Activated T-helper 1 cell treated with anti-CD3 and anti-CD28 coated beads, Interleukin-12 subunit alpha, Interleukin-12 subunit beta, Interleukin-2, Interleukin-4 antibody, amounts not matched to agents 30 ng/mL and 10 ng/mL and 1 ng/mL, durations not matched to agents 14 hours and 24 hours and 36 hours (primary cell): ENCODE data around the gene HTT. TPM values are rescaled to one million over a fixed set of nuclear protein-coding genes. Genes with fewer than 3 reads are reported as not detected.

ENCODE experiments used
- DNase-seq: peaks from one replicate; pipeline ENCODE4 v3.0.0; 2021; ENCODE audit warnings: low spot score
- H3K27ac Mint-ChIP-seq: one replicate; pipeline ENCODE4 v1.8.0; 2021; ENCODE audit warnings: mild to moderate bottlenecking, mixed read lengths
- H3K27me3 Mint-ChIP-seq: one replicate; pipeline ENCODE4 v1.8.0; 2022; ENCODE audit warnings: mild to moderate bottlenecking, moderate library complexity, mixed read lengths; ENCODE audit not compliant: insufficient read depth
- H3K36me3 Mint-ChIP-seq: one replicate; pipeline ENCODE4 v1.8.0; 2021; ENCODE audit warnings: low read depth, mixed read lengths
- H3K4me1 Mint-ChIP-seq: one replicate; pipeline ENCODE4 v1.8.0; 2021; ENCODE audit warnings: low read depth, mixed read lengths
- H3K4me3 Mint-ChIP-seq: one replicate; pipeline ENCODE4 v1.8.0; 2021; ENCODE audit warnings: mild to moderate bottlenecking, moderate library complexity, mixed read lengths
- H3K9me3 Mint-ChIP-seq: one replicate; pipeline ENCODE4 v1.8.0; 2021; ENCODE audit warnings: mixed read lengths
- intact Hi-C: fragments of 100-400 bp; cut with micrococcal nuclease; formaldehyde crosslinking; loops from one replicate; pipeline ENCODE4 v1.15.1; 2024
- total RNA-seq: library from RNA; stranded (reverse); gene quantifications from 2 replicates; pipeline ENCODE4 v1.2.3, GENCODE V29; 2022

The HTT gene
- total RNA-seq, 1 donor from 2014 or later = 66.9 TPM

DNA sequence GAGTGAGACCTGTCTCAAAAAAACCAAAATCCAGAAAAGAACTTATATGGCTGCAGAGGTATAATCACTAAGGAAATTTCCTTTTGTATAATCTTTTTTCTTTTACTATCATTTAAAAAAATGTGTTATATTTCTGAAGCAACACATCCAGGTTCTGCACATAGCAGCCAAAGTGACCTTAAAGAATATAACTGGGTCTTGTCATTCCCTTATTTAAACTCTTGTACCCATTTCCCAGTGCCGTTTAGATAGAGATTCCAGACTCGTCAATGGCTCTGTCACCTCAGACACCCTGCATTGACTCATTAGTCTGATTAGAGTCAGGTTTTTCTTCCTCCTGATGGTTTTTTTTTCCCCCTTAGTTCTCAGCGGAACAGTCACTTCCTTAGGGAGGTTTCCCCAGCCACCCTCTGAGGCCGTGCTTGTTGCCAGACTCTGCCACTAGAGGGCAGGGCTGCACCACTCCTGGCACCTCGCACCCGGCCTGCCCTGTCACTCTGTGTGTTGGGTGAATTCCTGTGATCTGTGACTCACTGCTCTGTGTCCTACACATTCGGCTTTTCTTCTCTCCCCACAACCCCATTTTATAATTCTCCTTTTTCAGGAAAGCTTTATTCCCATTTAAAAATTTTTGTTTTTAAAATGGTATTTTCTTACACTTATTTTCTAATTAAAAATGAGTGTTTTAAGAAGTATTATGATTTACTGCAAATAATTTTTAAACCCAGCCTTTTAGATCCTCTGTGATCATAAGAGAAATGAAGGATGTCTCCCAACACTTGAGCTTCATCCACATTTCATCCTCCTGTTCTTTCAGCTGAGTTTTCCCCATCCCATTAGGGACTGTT lies 32.1 kb downstream of the HTT start:
- DNase-seq = peak; percentile 79
- Mint-ChIP-seq H3K4me3 (no peak overlapping the region), H3K9me3 (no peaks in the 10 kb centered on the region), H3K27ac (peak overlapping the region; percentile 11), H3K27me3 (no peaks in the 10 kb centered on the region), H3K36me3 (peaks cover 15% of the 10 kb centered on the region), H3K4me1 (peaks cover 24% of the 10 kb centered on the region)
- intact Hi-C loops = loop anchor here (1.0 to 2.0 kb wide), 7 partner anchors 22 to 374 kb away; partner anchors contain the start of gene RGS12

DNA sequence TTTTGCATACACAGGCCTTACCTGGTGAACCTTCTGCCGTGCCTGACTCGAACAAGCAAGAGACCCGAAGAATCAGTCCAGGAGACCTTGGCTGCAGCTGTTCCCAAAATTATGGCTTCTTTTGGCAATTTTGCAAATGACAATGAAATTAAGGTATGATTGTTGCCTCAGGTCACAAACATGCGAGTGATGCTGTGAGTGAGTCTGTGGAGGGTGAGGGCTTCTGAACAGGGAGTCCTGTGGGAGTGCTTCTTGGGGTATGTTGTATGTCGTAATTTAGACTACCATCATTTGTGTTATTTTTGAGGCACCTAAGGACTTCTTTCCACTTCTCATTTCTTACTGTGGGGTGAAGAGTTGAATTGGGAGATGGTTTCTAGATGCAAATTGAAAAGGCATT lies 32.8 kb downstream of the HTT start:
- no peaks in the 10 kb centered on the region for H3K9me3 Mint-ChIP-seq
- intact Hi-C loops = loop anchor here (2.0 kb wide), 2 partner anchors 22 to 186 kb away; partner anchors contain the start of gene RGS12
- peaks cover 18% of the 10 kb centered on the region for H3K36me3 Mint-ChIP-seq
- no peaks in the 10 kb centered on the region for H3K27me3 Mint-ChIP-seq
- peaks cover 19% of the 10 kb centered on the region for H3K4me1 Mint-ChIP-seq
- no peak for DNase-seq
- H3K4me3 Mint-ChIP-seq = no peak overlapping the region
- H3K27ac Mint-ChIP-seq = peak overlapping the region; percentile 23

DNA sequence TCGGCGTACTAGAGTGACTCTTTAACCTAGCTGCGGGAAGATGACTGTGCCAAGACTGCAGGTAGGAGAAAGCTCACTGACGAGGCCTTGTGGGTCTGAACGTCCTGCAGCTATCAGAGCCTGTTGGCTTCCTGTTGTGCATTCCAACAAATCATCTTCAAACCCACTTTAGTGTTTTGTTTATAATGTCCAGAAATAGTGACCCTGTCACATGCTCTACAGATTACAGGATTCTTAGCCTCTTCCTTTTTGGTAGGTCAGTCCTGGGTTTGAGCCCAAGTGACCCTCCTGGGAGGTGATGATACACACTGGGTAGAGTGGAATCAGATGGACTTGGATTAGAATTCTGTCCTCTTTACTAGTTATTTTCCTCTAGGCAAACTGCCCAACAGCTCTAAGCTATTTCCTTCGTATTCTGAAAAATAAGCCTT lies 33.2 kb downstream of the HTT start:
- H3K27ac Mint-ChIP-seq = no peak overlapping the region
- H3K9me3 Mint-ChIP-seq = no peaks in the 10 kb centered on the region
- H3K4me3 Mint-ChIP-seq = no peak overlapping the region
- no peaks in the 10 kb centered on the region for H3K27me3 Mint-ChIP-seq
- intact Hi-C loops = loop anchor here (2.0 kb wide), 2 partner anchors 23 to 185 kb away; partner anchors contain the start of gene RGS12
- DNase-seq = no peak
- peaks cover 19% of the 10 kb centered on the region for H3K36me3 Mint-ChIP-seq
- peaks cover 19% of the 10 kb centered on the region for H3K4me1 Mint-ChIP-seq

DNA sequence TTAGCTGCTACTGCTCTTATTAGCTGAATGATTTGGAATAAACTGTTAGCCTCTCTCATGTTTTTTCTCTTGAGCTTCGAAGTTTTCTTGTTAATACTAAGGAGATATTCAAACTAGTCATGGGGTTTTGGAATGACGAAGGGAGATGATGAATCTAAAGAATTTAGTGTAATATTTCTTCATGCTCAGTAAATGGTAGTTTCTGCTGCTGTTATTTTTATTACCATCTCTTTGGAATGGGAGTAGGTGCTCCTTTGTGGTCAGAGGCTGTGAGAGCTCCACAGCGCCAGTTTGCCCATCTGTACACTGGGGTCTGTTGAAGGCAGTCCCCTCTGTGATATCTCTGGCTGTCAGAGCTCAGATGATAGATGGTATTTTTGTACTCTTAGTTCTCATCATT lies 33.7 kb downstream of the HTT start:
- H3K36me3 Mint-ChIP-seq = peaks cover 19% of the 10 kb centered on the region

DNA sequence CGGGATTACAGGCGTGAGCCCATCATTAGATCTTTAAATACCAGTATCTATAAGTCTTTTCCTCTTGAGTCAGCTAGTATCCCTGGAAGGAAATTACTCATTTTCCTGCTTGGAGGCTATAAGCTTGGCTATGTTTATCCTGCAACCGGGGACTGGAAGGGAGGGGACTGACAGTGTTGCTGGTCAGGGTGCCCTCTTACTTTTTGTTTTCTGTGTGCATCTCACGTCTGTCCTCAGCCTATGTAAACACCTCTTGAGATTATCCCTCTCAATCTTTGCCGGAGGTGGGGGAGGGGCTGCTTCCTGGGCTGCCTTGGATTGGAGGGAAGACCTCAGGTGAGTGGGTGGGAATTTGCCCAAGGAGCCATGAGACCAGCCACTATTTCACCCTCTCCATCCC lies 37.0 kb downstream of the HTT start:
- intact Hi-C loops = no loop called here
- no peaks in the 10 kb centered on the region for H3K9me3 Mint-ChIP-seq
- no peak overlapping the region for H3K4me3 Mint-ChIP-seq
- no peak overlapping the region for H3K27ac Mint-ChIP-seq
- DNase-seq = no peak
- peaks cover 16% of the 10 kb centered on the region for H3K4me1 Mint-ChIP-seq
- H3K27me3 Mint-ChIP-seq = no peaks in the 10 kb centered on the region
- H3K36me3 Mint-ChIP-seq = peaks cover 28% of the 10 kb centered on the region

More for the DNA sequence above, 33.7 kb downstream of the HTT start:
- DNase-seq = no peak
- intact Hi-C loops = no loop called here
- Mint-ChIP-seq H3K27ac (peak overlapping the region; percentile 18), H3K9me3 (no peaks in the 10 kb centered on the region), H3K27me3 (no peaks in the 10 kb centered on the region), H3K4me3 (no peak overlapping the region), H3K4me1 (peaks cover 19% of the 10 kb centered on the region)

DNA sequence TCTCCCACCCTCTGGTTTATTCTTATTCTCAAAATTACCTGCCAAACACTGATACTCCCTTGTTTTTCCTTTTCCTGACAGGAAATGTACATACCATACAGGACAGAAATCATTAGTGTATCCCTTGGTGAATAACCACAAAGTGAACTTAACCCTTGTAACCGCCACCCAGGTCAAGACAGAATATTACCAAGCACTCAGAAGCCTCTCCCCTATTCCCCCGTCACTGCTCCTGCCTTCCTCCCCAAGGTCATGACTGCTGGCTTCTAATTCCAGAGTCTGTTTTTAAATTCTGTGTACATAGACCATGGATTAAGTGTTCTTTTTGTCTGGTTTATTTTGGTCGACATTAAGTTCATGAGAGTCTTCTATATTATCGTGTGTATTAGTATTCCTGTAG lies 37.7 kb downstream of the HTT start:
- Mint-ChIP-seq H3K36me3 (peaks cover 26% of the 10 kb centered on the region), H3K27me3 (no peaks in the 10 kb centered on the region), H3K4me1 (peaks cover 9% of the 10 kb centered on the region), H3K9me3 (no peaks in the 10 kb centered on the region), H3K27ac (no peak overlapping the region), H3K4me3 (no peak overlapping the region)
- no peak for DNase-seq
- intact Hi-C loops = no loop called here

DNA sequence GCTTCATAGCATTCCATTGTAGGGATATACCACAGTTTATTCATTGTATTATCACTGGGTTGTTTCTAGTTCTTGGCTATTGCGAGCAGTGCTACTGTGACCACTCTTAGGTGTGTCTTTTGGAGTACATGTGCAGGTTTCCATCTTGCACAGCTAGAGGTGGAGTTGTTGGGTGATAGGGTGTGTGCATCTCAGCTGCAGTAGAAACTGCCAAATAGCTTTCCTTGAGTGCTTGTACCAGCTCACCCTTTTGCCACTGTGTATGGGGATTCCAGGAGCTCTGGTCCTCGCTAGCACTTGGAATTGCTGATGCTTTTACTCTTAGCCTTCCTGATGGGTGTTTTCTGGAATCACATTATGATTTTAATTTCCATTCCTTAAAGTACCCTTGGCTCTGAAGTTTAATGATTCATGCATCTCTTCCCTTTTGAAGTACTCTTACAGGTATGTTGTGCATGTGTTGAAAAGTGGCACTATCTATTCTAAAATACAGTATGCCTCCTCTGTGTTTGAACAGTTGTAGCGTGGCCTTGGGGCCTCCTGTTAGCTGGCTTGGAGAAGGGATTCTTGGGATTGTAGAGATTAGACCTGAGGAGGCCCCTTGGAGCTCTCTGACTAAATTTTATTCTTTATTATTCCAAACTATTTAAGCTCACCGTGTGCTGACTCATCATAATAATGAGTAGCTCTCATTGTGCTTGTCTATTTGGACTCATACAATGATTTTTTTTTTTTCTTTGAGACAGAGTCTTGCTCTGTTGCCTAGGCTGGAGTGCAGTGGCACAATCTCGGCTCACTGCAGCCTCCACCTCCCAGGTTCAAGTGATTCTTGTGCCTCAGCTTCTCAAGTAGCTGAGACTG lies 38.4 kb downstream of the HTT start:
- H3K27me3 Mint-ChIP-seq = no peaks in the 10 kb centered on the region
- peaks cover 20% of the 10 kb centered on the region for H3K36me3 Mint-ChIP-seq
- no peak for DNase-seq
- no peak overlapping the region for H3K27ac Mint-ChIP-seq
- intact Hi-C loops = no loop called here
- no peak overlapping the region for H3K4me3 Mint-ChIP-seq
- H3K4me1 Mint-ChIP-seq = peaks cover 6% of the 10 kb centered on the region
- H3K9me3 Mint-ChIP-seq = no peaks in the 10 kb centered on the region

DNA sequence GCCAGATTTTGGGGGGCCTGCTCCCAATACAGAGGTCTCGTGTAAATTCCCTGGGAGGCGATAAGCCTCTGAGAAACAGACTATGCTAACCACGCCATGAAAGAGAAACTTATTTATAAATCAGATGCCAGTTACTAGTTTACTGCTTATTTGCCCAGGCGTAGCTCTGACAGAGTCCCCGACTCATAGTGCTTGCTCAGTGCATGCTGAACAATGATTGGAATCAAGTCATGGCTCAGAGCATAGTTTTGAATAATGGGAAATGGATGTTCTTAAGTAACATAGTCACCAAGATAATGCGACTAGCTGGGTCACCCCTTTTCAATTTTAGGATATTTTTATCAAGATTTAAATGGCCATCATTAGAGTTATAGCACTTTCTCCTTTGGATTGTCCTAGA lies 39.9 kb downstream of the HTT start:
- Mint-ChIP-seq H3K27me3 (no peaks in the 10 kb centered on the region), H3K9me3 (no peaks in the 10 kb centered on the region), H3K4me3 (no peak overlapping the region), H3K36me3 (peaks cover 25% of the 10 kb centered on the region), H3K4me1 (peaks cover 6% of the 10 kb centered on the region), H3K27ac (no peak overlapping the region)
- no peak for DNase-seq
- intact Hi-C loops = no loop called here

DNA sequence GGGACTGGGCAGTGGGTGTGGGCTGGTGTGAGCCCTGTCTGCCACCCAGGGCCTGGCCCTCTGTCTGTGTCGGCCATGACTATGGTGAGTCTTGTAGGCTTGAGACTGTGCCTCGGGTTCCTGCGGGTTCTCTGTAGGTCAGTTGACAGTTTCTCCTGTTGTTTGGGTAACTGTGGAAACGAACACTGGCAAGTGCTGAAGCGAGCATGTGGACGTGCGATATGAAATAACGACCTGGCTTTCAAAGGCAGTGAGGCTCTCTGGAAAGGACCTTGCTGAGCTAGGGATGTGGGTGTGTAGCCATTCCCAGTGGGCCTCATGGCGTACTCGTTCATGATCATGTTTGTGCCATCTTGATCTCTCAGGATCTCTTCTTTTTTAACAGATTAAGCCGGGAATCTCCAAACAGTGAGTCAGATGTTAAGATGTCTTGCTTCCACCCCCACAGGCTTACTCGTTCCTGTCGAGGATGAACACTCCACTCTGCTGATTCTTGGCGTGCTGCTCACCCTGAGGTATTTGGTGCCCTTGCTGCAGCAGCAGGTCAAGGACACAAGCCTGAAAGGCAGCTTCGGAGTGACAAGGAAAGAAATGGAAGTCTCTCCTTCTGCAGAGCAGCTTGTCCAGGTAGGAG lies 41.3 kb downstream of the HTT start:
- H3K27ac Mint-ChIP-seq = peak overlapping the region; percentile 12
- peaks cover 28% of the 10 kb centered on the region for H3K36me3 Mint-ChIP-seq
- H3K9me3 Mint-ChIP-seq = no peaks in the 10 kb centered on the region
- no peak for DNase-seq
- intact Hi-C loops = no loop called here
- no peak overlapping the region for H3K4me3 Mint-ChIP-seq
- no peaks in the 10 kb centered on the region for H3K27me3 Mint-ChIP-seq
- H3K4me1 Mint-ChIP-seq = peaks cover 8% of the 10 kb centered on the region

DNA sequence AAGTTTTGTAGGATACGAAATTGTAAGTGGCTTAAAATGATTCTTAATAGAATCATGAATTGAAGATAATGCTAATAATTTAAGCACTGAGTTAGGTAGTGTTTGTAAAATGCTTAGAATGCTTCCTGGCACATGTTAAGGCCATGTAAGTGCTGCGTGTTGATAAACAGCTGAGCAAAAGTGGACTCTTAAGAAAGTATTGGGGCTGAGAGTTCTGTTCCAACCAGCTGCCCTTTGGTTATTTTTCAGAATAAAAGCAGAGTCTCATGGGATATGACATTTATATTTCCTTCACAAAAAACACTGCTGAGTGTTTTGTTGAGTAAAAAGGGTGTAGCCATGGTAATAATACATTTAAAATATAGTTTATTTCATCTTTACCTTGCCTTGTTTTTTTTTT lies 42.5 kb downstream of the HTT start:
- H3K9me3 Mint-ChIP-seq = no peaks in the 10 kb centered on the region

DNA sequence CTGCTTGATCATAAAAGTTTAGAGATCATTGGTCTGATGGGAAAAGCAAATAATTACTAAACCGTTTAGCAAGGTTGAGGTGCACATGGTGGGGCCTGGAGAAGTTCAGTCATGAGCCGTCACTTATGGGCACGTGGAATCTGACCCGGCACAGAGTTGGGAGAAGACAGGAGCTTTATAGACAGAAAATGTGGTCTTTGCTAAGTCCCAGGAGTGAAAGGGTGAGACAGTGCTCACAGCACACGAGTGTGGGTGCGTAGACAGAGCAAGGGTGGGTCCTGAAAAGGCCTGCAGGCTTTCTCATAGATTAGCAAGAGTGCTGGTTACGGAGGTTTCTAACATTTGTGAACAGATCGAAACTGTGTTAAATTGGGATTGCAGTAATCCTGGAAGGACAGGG lies 43.8 kb downstream of the HTT start:
- H3K9me3 Mint-ChIP-seq = no peaks in the 10 kb centered on the region
- H3K4me1 Mint-ChIP-seq = peaks cover 27% of the 10 kb centered on the region
- peak overlapping the region; percentile 1 for H3K27ac Mint-ChIP-seq
- no peak for DNase-seq
- no peaks in the 10 kb centered on the region for H3K27me3 Mint-ChIP-seq
- intact Hi-C loops = no loop called here
- peaks cover 34% of the 10 kb centered on the region for H3K36me3 Mint-ChIP-seq
- no peak overlapping the region for H3K4me3 Mint-ChIP-seq

More for the DNA sequence above, 42.5 kb downstream of the HTT start:
- H3K27me3 Mint-ChIP-seq = no peaks in the 10 kb centered on the region
- DNase-seq = no peak
- H3K36me3 Mint-ChIP-seq = peaks cover 24% of the 10 kb centered on the region
- intact Hi-C loops = no loop called here
- H3K4me3 Mint-ChIP-seq = no peak overlapping the region
- peaks cover 14% of the 10 kb centered on the region for H3K4me1 Mint-ChIP-seq
- no peak overlapping the region for H3K27ac Mint-ChIP-seq

DNA sequence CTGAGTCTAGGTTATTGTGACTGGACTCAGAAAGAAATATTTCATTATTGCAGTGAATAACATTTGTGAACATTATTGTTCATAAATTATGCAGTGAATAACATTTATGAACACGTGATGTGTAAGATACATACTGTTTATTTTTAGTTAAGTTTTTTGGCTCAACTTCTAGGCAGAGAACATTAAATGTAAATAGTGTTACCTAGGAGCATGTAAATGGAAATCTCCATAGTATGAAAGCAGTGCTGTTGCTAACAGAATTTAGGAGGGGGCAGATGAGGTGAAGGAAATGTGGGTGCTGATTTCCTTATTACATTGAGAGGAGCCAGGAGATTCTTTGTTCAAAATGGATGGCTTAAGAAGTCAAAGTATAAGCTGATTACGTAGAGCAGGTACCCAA lies 45.0 kb downstream of the HTT start:
- Mint-ChIP-seq H3K27me3 (no peaks in the 10 kb centered on the region), H3K36me3 (peaks cover 38% of the 10 kb centered on the region), H3K4me3 (no peak overlapping the region), H3K4me1 (peaks cover 27% of the 10 kb centered on the region), H3K9me3 (no peaks in the 10 kb centered on the region), H3K27ac (peak overlapping the region; percentile 15)
- intact Hi-C loops = no loop called here
- DNase-seq = no peak
